ENCODE results near the gene C6.

The C6 gene

GRCh38 chr5:41102341-41102740, 111.0 kb downstream of the C6 start:
- H2BK5ac ChIP-seq (ENCODE audit: low read depth, low read length, poor library complexity) = no peak overlapping the region
- H4K91ac ChIP-seq (ENCODE audit: low read depth, low read length) = no peak overlapping the region
- no peaks in the 10 kb centered on the region for H3K27me3 ChIP-seq (ENCODE audit: insufficient read depth, low read length)
- H3K36me3 ChIP-seq (ENCODE audit: control insufficient read depth in 1 of 2, insufficient read depth in 2 of 2, low read length in 2 of 2) = no peaks in the 10 kb centered on the region
- peak; percentile 50 to 91 for DNase-seq
- H3K18ac ChIP-seq (ENCODE audit: low read length) = no peak overlapping the region
- no peak overlapping the region for H2AFZ ChIP-seq (ENCODE audit: insufficient read depth, low read length, poor library complexity)
- H3K4me1 ChIP-seq (ENCODE audit: control insufficient read depth in 1 of 2, insufficient read depth in 2 of 2, low read length in 2 of 2) = no peaks in the 10 kb centered on the region
- no peak overlapping the region for H3K27ac ChIP-seq (ENCODE audit: low read depth, low read length)
- H3K9ac ChIP-seq (ENCODE audit: low read length) = no peak overlapping the region
- H3K4me3 ChIP-seq (ENCODE audit: low read depth, low read length) = no peak overlapping the region
- no peak overlapping the region for H3K4me2 ChIP-seq (ENCODE audit: low read length)
- H4K8ac ChIP-seq (ENCODE audit: low read depth, low read length) = no peak overlapping the region
- no peak overlapping the region for H3K23ac ChIP-seq (ENCODE audit: low read length)
- no peak overlapping the region for H4K12ac ChIP-seq (ENCODE audit: low read depth, low read length)
- no peak overlapping the region for H3K4ac ChIP-seq (ENCODE audit: low read depth, low read length)
- H2AK5ac ChIP-seq (ENCODE audit: low read length) = no peak overlapping the region
- H2BK12ac ChIP-seq (ENCODE audit: low read length) = no peak overlapping the region
- H3K14ac ChIP-seq (ENCODE audit: low read length) = no peak overlapping the region
- H3K9me3 ChIP-seq (ENCODE audit: insufficient read depth, low read depth, low read length) = no peaks in the 10 kb centered on the region
- no peaks in the 10 kb centered on the region for H3K79me2 ChIP-seq (ENCODE audit: control insufficient read depth, insufficient read depth, low read length, poor library complexity)
- no peaks in the 10 kb centered on the region for H3K79me1 ChIP-seq (ENCODE audit: low read length)
- H2BK120ac ChIP-seq (ENCODE audit: insufficient read depth, low read length, poor library complexity) = no peak overlapping the region

- Histone ChIP-seq H4K8ac (ENCODE audit: low read depth, low read length) (no peak overlapping the region), H3K4me2 (ENCODE audit: low read length) (no peak overlapping the region), H3K4me3 (ENCODE audit: low read depth, low read length) (no peak overlapping the region), H2BK12ac (ENCODE audit: low read length) (no peak overlapping the region), H3K4me1 (ENCODE audit: control insufficient read depth in 1 of 2, insufficient read depth in 2 of 2, low read length in 2 of 2) (no peaks in the 10 kb centered on the region), H4K91ac (ENCODE audit: low read depth, low read length) (no peak overlapping the region), H3K14ac (ENCODE audit: low read length) (no peak overlapping the region), H2AFZ (ENCODE audit: insufficient read depth, low read length, poor library complexity) (no peak overlapping the region), H2AK5ac (ENCODE audit: low read length) (no peak overlapping the region), H3K79me2 (ENCODE audit: control insufficient read depth, insufficient read depth, low read length, poor library complexity) (no peaks in the 10 kb centered on the region), H2BK120ac (ENCODE audit: insufficient read depth, low read length, poor library complexity) (no peak overlapping the region), H3K36me3 (ENCODE audit: control insufficient read depth in 1 of 2, insufficient read depth in 2 of 2, low read length in 2 of 2) (no peaks in the 10 kb centered on the region), H4K12ac (ENCODE audit: low read depth, low read length) (no peak overlapping the region), H3K9me3 (ENCODE audit: insufficient read depth, low read depth, low read length) (peaks cover 1% of the 10 kb centered on the region), H3K9ac (ENCODE audit: low read length) (no peak overlapping the region), H3K27ac (ENCODE audit: low read depth, low read length) (no peak overlapping the region), H3K27me3 (ENCODE audit: insufficient read depth, low read length) (no peaks in the 10 kb centered on the region), H3K4ac (ENCODE audit: low read depth, low read length) (no peak overlapping the region), H3K18ac (ENCODE audit: low read length) (no peak overlapping the region), H2BK5ac (ENCODE audit: low read depth, low read length, poor library complexity) (no peak overlapping the region), H3K23ac (ENCODE audit: low read length) (no peak overlapping the region), H3K79me1 (ENCODE audit: low read length) (no peaks in the 10 kb centered on the region)
- WGBS (ENCODE audit: extremely low coverage, insufficient coverage, insufficient read length) = no CpG with 5 or more reads among the region's 2 CpGs
- DNase-seq = no peak
Measured at GRCh38 chr5:41097642-41098041, 115.7 kb downstream of the C6 start.

GRCh38 chr5:41095324-41096101, 117.8 kb downstream of the C6 start:
- Histone ChIP-seq H2AFZ (ENCODE audit: insufficient read depth, low read length, poor library complexity) (no peak overlapping the region), H3K4ac (ENCODE audit: low read depth, low read length) (no peak overlapping the region), H3K36me3 (ENCODE audit: control insufficient read depth in 1 of 2, insufficient read depth in 2 of 2, low read length in 2 of 2) (no peaks in the 10 kb centered on the region), H4K12ac (ENCODE audit: low read depth, low read length) (no peak overlapping the region), H3K14ac (ENCODE audit: low read length) (no peak overlapping the region), H3K18ac (ENCODE audit: low read length) (no peak overlapping the region), H3K79me2 (ENCODE audit: control insufficient read depth, insufficient read depth, low read length, poor library complexity) (no peaks in the 10 kb centered on the region), H2BK5ac (ENCODE audit: low read depth, low read length, poor library complexity) (no peak overlapping the region), H4K8ac (ENCODE audit: low read depth, low read length) (no peak overlapping the region), H4K91ac (ENCODE audit: low read depth, low read length) (no peak overlapping the region), H2BK120ac (ENCODE audit: insufficient read depth, low read length, poor library complexity) (no peak overlapping the region), H3K4me1 (ENCODE audit: control insufficient read depth in 1 of 2, insufficient read depth in 2 of 2, low read length in 2 of 2) (no peaks in the 10 kb centered on the region), H2BK12ac (ENCODE audit: low read length) (no peak overlapping the region), H3K27me3 (ENCODE audit: insufficient read depth, low read length) (no peaks in the 10 kb centered on the region), H3K9me3 (ENCODE audit: insufficient read depth, low read depth, low read length) (peaks cover 1% of the 10 kb centered on the region), H3K4me3 (ENCODE audit: low read depth, low read length) (no peak overlapping the region), H3K23ac (ENCODE audit: low read length) (no peak overlapping the region), H2AK5ac (ENCODE audit: low read length) (no peak overlapping the region), H3K9ac (ENCODE audit: low read length) (no peak overlapping the region), H3K27ac (ENCODE audit: low read depth, low read length) (no peak overlapping the region), H3K79me1 (ENCODE audit: low read length) (no peaks in the 10 kb centered on the region), H3K4me2 (ENCODE audit: low read length) (no peak overlapping the region)
- WGBS (ENCODE audit: extremely low coverage, insufficient coverage, insufficient read length) = no CpG with 5 or more reads among the region's 5 CpGs
- DNase-seq = no peak

- Histone ChIP-seq H4K12ac (ENCODE audit: low read depth, low read length) (no peak overlapping the region), H4K8ac (ENCODE audit: low read depth, low read length) (no peak overlapping the region), H3K9me3 (ENCODE audit: insufficient read depth, low read depth, low read length) (peaks cover 1% of the 10 kb centered on the region), H3K27ac (ENCODE audit: low read depth, low read length) (no peak overlapping the region), H3K18ac (ENCODE audit: low read length) (no peak overlapping the region), H3K9ac (ENCODE audit: low read length) (no peak overlapping the region), H3K4me3 (ENCODE audit: low read depth, low read length) (no peak overlapping the region), H3K36me3 (ENCODE audit: control insufficient read depth in 1 of 2, insufficient read depth in 2 of 2, low read length in 2 of 2) (no peaks in the 10 kb centered on the region), H3K14ac (ENCODE audit: low read length) (no peak overlapping the region), H3K79me2 (ENCODE audit: control insufficient read depth, insufficient read depth, low read length, poor library complexity) (no peaks in the 10 kb centered on the region), H2AFZ (ENCODE audit: insufficient read depth, low read length, poor library complexity) (no peak overlapping the region), H4K91ac (ENCODE audit: low read depth, low read length) (no peak overlapping the region), H3K4me2 (ENCODE audit: low read length) (no peak overlapping the region), H3K79me1 (ENCODE audit: low read length) (no peaks in the 10 kb centered on the region), H3K4me1 (ENCODE audit: control insufficient read depth in 1 of 2, insufficient read depth in 2 of 2, low read length in 2 of 2) (no peaks in the 10 kb centered on the region), H2BK5ac (ENCODE audit: low read depth, low read length, poor library complexity) (no peak overlapping the region), H2BK12ac (ENCODE audit: low read length) (no peak overlapping the region), H3K27me3 (ENCODE audit: insufficient read depth, low read length) (no peaks in the 10 kb centered on the region), H2AK5ac (ENCODE audit: low read length) (no peak overlapping the region), H3K4ac (ENCODE audit: low read depth, low read length) (no peak overlapping the region), H2BK120ac (ENCODE audit: insufficient read depth, low read length, poor library complexity) (no peak overlapping the region), H3K23ac (ENCODE audit: low read length) (no peak overlapping the region)
- WGBS (ENCODE audit: extremely low coverage, insufficient coverage, insufficient read length) = no CpG with 5 or more reads among the region's 2 CpGs
- peak in 1 of 2 donors; percentile 16 for DNase-seq
Measured at GRCh38 chr5:41094871-41095270, 118.5 kb downstream of the C6 start.

Data from trophoblast cell (in vitro differentiated cells and primary cell).